HFFc6 (cell line): Measurements from ENCODE around the gene HOXA13. TPM values are rescaled to one million over a fixed set of nuclear protein-coding genes. Genes with fewer than 3 reads are reported as not detected.
A peak's percentile ranks its signal among the peaks of the same experiment; 100 is the strongest.

ENCODE experiments used
- DNase-seq: peaks from one replicate; pipeline ENCODE4 v3.0.0-alpha.2; 2018
- H3K27ac Mint-ChIP-seq: 2 replicates; pipeline ENCODE4 v1.8.0; 2020; ENCODE audit warnings: mild to moderate bottlenecking, mixed read lengths
- H3K27me3 Mint-ChIP-seq: 2 replicates; pipeline ENCODE4 v1.8.0; 2021; ENCODE audit warnings: mild to moderate bottlenecking, moderate library complexity, mixed read lengths; ENCODE audit not compliant: insufficient read depth
- H3K36me3 Mint-ChIP-seq: 2 replicates; pipeline ENCODE4 v1.8.0; 2021; ENCODE audit warnings: low read depth, mixed read lengths
- H3K4me1 Mint-ChIP-seq: 2 replicates; pipeline ENCODE4 v1.8.0; 2020; ENCODE audit warnings: low read depth, mixed read lengths
- H3K4me3 Mint-ChIP-seq: 2 replicates; pipeline ENCODE4 v1.8.0; 2020; ENCODE audit warnings: mild to moderate bottlenecking, moderate library complexity, mixed read lengths
- H3K9me3 Mint-ChIP-seq: 2 replicates; pipeline ENCODE4 v1.8.0; 2020; ENCODE audit warnings: mild to moderate bottlenecking, mixed read lengths
- total RNA-seq, 6 experiments: library from RNA; stranded (reverse); fragmentation: NEBNext Ultra II Directional; extraction: Animal tissue kit (Norgen Biotek cat#: 25700); gene quantifications; 2 replicates in 1 of 6; 3 replicates in 5 of 6; pipeline ENCODE4 v1.2.3, GENCODE V29; 2021
- TF ChIP-seq, protein P1 (sequence below): fragments of 200-600 bp; sonication (generic); IDR thresholded peaks from 2 replicates; pipeline ENCODE4 v1.5.0; 2021; ENCODE audit warnings: antibody characterized with exemption, mild to moderate bottlenecking

Gene HOXA13
- total RNA-seq, 6 experiments from 2014 or later = 11.1 to 16.0 (median 13.1) TPM

DNA sequence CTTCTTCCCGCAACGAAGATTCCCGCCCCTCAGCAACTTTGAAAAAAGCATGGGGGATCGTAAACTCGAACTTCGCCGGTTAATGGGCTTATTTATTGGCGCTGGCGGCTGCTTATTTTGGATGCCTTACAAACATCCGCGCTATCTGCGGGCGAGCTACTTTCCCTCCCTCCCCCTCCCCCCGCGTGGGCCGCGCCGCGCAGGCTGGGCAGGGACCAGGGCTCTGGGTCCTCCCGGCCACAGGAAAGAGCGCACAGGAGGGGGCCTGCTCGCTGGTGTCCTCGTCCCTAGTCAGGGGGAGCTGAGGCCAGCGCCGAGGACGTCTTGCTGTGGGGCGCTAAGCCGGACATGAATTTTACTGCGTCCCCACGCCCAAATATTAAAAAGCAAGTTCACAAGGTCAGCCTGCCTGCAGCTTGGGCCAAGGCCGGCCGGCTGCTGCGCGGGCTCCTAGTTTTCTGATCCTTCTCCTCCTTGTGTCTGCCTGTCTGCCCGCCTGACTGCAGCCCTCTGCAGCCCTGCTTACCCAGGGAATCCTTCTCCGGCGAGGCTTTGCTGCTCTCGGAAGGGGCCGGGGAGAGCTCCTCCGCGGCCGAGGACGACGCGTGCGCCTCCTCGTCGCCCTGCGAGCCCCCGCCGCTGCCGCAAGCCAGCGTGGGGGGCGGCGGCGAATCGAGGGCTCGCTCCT lies 26.9 kb downstream of the HOXA13 start:
- H3K36me3 Mint-ChIP-seq = peaks cover 61% of the 10 kb centered on the region
- peaks cover 62% of the 10 kb centered on the region for H3K4me1 Mint-ChIP-seq
- TF ChIP-seq, protein P1, sequence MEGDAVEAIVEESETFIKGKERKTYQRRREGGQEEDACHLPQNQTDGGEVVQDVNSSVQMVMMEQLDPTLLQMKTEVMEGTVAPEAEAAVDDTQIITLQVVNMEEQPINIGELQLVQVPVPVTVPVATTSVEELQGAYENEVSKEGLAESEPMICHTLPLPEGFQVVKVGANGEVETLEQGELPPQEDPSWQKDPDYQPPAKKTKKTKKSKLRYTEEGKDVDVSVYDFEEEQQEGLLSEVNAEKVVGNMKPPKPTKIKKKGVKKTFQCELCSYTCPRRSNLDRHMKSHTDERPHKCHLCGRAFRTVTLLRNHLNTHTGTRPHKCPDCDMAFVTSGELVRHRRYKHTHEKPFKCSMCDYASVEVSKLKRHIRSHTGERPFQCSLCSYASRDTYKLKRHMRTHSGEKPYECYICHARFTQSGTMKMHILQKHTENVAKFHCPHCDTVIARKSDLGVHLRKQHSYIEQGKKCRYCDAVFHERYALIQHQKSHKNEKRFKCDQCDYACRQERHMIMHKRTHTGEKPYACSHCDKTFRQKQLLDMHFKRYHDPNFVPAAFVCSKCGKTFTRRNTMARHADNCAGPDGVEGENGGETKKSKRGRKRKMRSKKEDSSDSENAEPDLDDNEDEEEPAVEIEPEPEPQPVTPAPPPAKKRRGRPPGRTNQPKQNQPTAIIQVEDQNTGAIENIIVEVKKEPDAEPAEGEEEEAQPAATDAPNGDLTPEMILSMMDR = no peak
- no peaks in the 10 kb centered on the region for H3K9me3 Mint-ChIP-seq
- H3K27me3 Mint-ChIP-seq = peaks cover 26% of the 10 kb centered on the region
- H3K4me3 Mint-ChIP-seq = peak overlapping the region; percentile 96
- DNase-seq = peak; percentile 89
- peak overlapping the region; percentile 99 for H3K27ac Mint-ChIP-seq

DNA sequence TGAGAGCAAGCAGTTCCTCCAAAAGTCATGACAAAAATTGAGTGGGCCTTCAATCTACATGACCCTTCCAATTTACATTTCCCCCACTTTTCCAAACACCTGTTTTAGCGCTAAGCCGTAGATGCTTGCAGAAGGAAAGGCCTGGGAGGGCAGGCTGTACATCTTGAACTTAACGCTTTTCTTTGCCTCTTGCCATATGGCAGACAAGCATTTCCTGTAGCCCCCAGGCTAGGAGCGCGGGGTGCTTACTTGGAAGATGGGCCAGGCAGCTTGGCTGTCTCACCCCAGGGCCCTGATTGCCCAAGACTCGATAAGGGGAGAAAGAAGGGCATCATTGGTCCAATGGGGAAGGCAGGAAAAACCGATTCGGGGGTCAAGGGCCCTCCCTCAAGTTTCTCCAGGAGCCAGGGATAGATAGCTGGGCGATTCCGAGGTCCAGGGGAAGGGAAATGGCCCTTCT lies 27.5 kb downstream of the HOXA13 start:
- DNase-seq = peak; percentile 75
- TF ChIP-seq, protein P1 = no peak
- Mint-ChIP-seq H3K27ac (peak overlapping the region; percentile 99), H3K27me3 (peaks cover 26% of the 10 kb centered on the region), H3K4me3 (peak overlapping the region; percentile 96), H3K36me3 (peaks cover 58% of the 10 kb centered on the region), H3K9me3 (no peaks in the 10 kb centered on the region), H3K4me1 (peaks cover 62% of the 10 kb centered on the region)

DNA sequence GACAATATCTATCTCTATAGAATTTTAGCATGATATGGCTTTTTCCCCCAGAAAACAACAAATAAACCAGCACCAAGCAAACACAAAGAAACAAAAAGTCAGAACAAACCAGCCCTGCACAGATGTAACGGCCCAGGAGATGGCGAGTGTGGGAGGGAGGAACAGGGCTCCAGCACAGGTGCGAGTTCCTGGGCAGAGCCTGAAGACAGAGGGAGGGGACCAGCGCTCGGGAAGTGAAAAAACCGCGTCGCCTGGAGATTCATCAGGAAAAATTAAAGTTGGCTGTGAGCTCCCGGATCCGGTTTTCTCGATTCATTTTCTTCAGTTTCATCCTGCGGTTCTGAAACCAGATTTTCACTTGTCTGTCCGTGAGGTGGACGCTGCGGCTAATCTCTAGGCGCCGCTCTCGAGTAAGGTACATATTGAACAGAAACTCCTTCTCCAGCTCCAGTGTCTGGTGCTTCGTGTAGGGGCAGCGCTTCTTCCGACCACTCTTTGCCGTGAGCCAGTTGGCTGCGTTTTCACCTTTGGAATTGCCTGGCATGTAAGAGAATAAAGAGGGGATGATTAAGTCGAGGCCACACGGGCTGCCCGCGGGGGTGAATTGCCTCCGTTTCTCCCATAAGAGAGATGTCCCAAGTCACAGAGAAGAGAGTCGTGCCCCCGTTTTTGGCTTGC lies 28.1 kb downstream of the HOXA13 start:
- TF ChIP-seq, protein P1 = no peak; the same call in 1 of the 2 replicates
- H3K9me3 Mint-ChIP-seq = no peaks in the 10 kb centered on the region
- no peak for DNase-seq
- H3K4me3 Mint-ChIP-seq = peak overlapping the region; percentile 96
- H3K27ac Mint-ChIP-seq = peak overlapping the region; percentile 99
- peaks cover 60% of the 10 kb centered on the region for H3K36me3 Mint-ChIP-seq
- H3K27me3 Mint-ChIP-seq = peaks cover 30% of the 10 kb centered on the region
- H3K4me1 Mint-ChIP-seq = peaks cover 62% of the 10 kb centered on the region

DNA sequence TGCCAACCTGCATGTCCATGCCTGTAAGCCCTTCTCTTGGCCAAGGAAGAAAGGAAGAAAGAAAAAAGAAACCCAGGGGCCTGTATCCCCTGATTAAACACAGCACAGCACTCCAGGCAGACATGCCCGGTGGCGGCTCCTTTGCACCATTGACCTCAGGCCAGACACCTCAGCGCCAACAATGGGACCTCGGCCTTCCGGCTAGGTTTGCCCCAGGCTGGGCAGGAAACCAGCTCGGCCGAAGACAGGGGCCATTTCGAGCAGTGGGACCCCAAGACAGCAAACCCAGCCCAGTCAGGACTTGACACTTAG lies 28.6 kb downstream of the HOXA13 start:
- H3K27ac Mint-ChIP-seq = peak overlapping the region; percentile 99
- H3K4me3 Mint-ChIP-seq = peak overlapping the region; percentile 96
- H3K27me3 Mint-ChIP-seq = peaks cover 30% of the 10 kb centered on the region
- DNase-seq = no peak
- peaks cover 59% of the 10 kb centered on the region for H3K4me1 Mint-ChIP-seq
- peaks cover 56% of the 10 kb centered on the region for H3K36me3 Mint-ChIP-seq
- TF ChIP-seq, protein P1 = no peak
- H3K9me3 Mint-ChIP-seq = no peaks in the 10 kb centered on the region

DNA sequence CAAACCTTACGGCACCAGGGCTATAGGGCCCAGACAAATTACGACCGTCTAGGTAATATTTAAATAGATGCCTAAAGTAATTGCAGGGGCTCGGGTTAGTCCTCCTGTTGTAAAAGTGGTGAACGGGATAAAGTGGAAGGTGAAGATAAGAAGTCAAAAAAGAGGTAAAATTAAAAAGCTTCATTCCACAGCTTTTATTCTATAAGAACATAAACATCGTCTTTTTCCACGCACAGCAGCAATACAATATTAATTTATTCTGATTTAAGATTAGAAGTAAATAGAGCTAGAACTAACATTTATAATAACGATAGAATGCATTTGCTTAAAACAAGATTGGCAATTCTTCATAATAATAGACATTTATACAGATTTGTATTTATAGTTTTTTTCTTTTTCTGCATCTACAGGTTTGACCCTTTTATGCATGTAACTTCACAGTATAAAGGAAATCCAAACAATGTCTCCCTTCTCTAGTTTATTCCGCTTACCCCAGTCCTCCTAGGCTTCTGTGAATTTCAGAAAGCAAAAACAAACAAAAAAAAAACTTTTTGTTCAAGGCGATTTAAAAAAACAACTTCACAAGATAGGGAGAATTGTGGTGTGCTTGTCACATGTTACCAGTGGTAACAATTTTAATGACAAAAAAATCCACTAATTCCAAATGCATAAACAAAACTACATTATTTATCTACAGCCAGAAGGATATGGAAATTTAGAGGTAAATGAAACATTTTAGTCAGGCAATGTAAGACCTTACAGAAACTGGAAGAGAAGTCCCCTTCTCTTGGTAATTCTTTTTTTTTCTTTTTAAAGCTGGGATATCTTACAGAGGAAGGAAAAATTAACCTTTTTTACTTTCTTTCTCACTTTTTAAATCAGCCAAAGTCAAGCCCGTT lies 29.2 kb downstream of the HOXA13 start:
- H3K27ac Mint-ChIP-seq = peak overlapping the region; percentile 99
- peaks cover 53% of the 10 kb centered on the region for H3K4me1 Mint-ChIP-seq
- H3K4me3 Mint-ChIP-seq = peak overlapping the region; percentile 96
- peaks cover 52% of the 10 kb centered on the region for H3K36me3 Mint-ChIP-seq
- H3K9me3 Mint-ChIP-seq = no peaks in the 10 kb centered on the region
- TF ChIP-seq, protein P1 = no peak
- peaks cover 27% of the 10 kb centered on the region for H3K27me3 Mint-ChIP-seq
- no peak for DNase-seq
